GM12878 (cell line): ENCODE data around the gene ECEL1. TPM values are rescaled to one million over a fixed set of nuclear protein-coding genes. Genes with fewer than 3 reads are reported as not detected.

ENCODE experiments used
- ATAC-seq: fragments of 200-7000 bp; cut with Tn5 transposase; 3 replicates; pipeline ENCODE4 v1.9.1; 2020; ENCODE audit warnings: mild to moderate bottlenecking, moderate library complexity
- BruUV-seq: library from RNA; stranded (reverse); fragments of 400-500 nt; replicated peaks from 2 replicates; lab custom pipeline; 2021; lab: Mats Ljungman, UMichigan
- CTCF ChIA-PET: fragments of 300-600 bp; sonication (Branson Sonifier 250); formaldehyde crosslinking; extraction: SDS; loops from one replicate; lab custom pipeline; 2021; ENCODE audit warnings: inconsistent platforms; lab: Yijun Ruan, JAX
- POLR2A ChIA-PET: fragments of 350-600 bp; formaldehyde crosslinking; extraction: SDS; loops from one replicate; lab custom pipeline; 2021; ENCODE audit warnings: inconsistent platforms; lab: Charles Lee
- RAD21 ChIA-PET: fragments of 300-600 bp; sonication (Branson Sonifier 250); formaldehyde crosslinking; loops from one replicate; lab custom pipeline; 2023; ENCODE audit warnings: antibody characterized with exemption; ENCODE audit not compliant: unreplicated experiment; lab: Charles Lee
- SMC1A ChIA-PET: fragments of 300-600 bp; sonication (Branson Sonifier 250); formaldehyde crosslinking; loops from one replicate; lab custom pipeline; 2023; ENCODE audit not compliant: unreplicated experiment, uncharacterized antibody; lab: Charles Lee
- DNase-seq: peaks from one replicate; pipeline ENCODE4 v3.0.0-alpha.2; 2011; ENCODE audit warnings: low read depth, low spot score
- FAIRE-seq: peaks from 3 replicates; lab custom pipeline; 2011; peaks lifted over from hg19 to GRCh38; lab: Jason Lieb, UNC
- H2AFZ ChIP-seq: 2 replicates; pipeline ENCODE4 v1.6.0; 2011; ENCODE audit warnings: low read depth, low read length, control low read depth; ENCODE audit not compliant: control insufficient read depth
- H3K27ac ChIP-seq: 2 replicates; pipeline ENCODE4 v1.5.1; 2011; ENCODE audit warnings: control low read depth; ENCODE audit not compliant: control insufficient read depth, insufficient read depth
- H3K27me3 ChIP-seq, 2 experiments: replicated peaks in 1 of 2; 2 replicates each; pipeline versions ENCODE4 v1.6.0 to v1.6.1; 2011; ENCODE audit warnings: low read length in 1 of 2; ENCODE audit not compliant: control insufficient read depth in 2 of 2, insufficient read depth in 2 of 2
- H3K36me3 ChIP-seq, 2 experiments: 2 replicates each; pipeline ENCODE4 v1.5.1; 2011; ENCODE audit warnings: low read length in 1 of 2; ENCODE audit not compliant: control insufficient read depth in 2 of 2, insufficient read depth in 2 of 2
- H3K4me1 ChIP-seq: 2 replicates; pipeline ENCODE4 v1.6.1; 2011; ENCODE audit warnings: mild to moderate bottlenecking, low read length, moderate library complexity, mixed read lengths; ENCODE audit not compliant: control insufficient read depth, insufficient read depth
- H3K4me2 ChIP-seq: 2 replicates; pipeline ENCODE4 v1.6.0; 2011; ENCODE audit warnings: control low read depth; ENCODE audit not compliant: control insufficient read depth, insufficient read depth
- H3K4me3 ChIP-seq: fragments of 200-600 bp; sonication (generic); 2 replicates; pipeline ENCODE4 v1.5.1; 2016
- H3K79me2 ChIP-seq: 2 replicates; pipeline ENCODE4 v1.6.0; 2011; ENCODE audit warnings: low read length; ENCODE audit not compliant: control insufficient read depth, insufficient read depth
- H3K9ac ChIP-seq: 2 replicates; pipeline ENCODE4 v1.8.0; 2011; ENCODE audit warnings: low read length, control low read depth, mixed read lengths; ENCODE audit not compliant: control insufficient read depth, insufficient read depth
- H3K9me3 ChIP-seq: replicated peaks from 3 replicates; pipeline ENCODE4 v1.5.1; 2011; ENCODE audit warnings: mild to moderate bottlenecking, low read length; ENCODE audit not compliant: control insufficient read depth, insufficient read depth
- H4K20me1 ChIP-seq: 2 replicates; pipeline ENCODE4 v1.6.0; 2011; ENCODE audit not compliant: control insufficient read depth, insufficient read depth
- GATAD2B ChIP-seq: fragments of 450-650 bp; conservative IDR thresholded peaks from 2 replicates; pipeline ENCODE4 v1.6.1; 2017; ENCODE audit warnings: low read depth, mild to moderate bottlenecking, moderate library complexity
- IRF4 ChIP-seq: IDR thresholded peaks from 2 replicates; pipeline ENCODE4 v1.6.1; 2011; ENCODE audit warnings: low read depth, low read length
- JUND ChIP-seq: IDR thresholded peaks from 2 replicates; pipeline ENCODE4 v1.6.1; 2012; ENCODE audit warnings: low read depth, mild to moderate bottlenecking, low read length, improper control_type of control experiment, moderate library complexity
- MLLT1 ChIP-seq: fragments of 450-650 bp; IDR thresholded peaks from 2 replicates; pipeline ENCODE4 v1.6.1; 2016; ENCODE audit warnings: mild to moderate bottlenecking
- NRF1 ChIP-seq: conservative IDR thresholded peaks from 2 replicates; pipeline ENCODE4 v1.6.1; 2011; ENCODE audit warnings: mild to moderate bottlenecking, low read depth, low read length, improper control_type of control experiment
- RCOR1 ChIP-seq: conservative IDR thresholded peaks from 2 replicates; pipeline ENCODE4 v1.6.1; 2012; ENCODE audit warnings: low read depth, low read length, improper control_type of control experiment
- SMC3 ChIP-seq: IDR thresholded peaks from 2 replicates; pipeline ENCODE4 v1.6.1; 2011; ENCODE audit warnings: low read length, improper control_type of control experiment, borderline replicate concordance
- SPI1 ChIP-seq: IDR thresholded peaks from 2 replicates; pipeline ENCODE4 v1.6.1; 2011; ENCODE audit warnings: low read depth, mild to moderate bottlenecking, low read length, moderate library complexity, borderline replicate concordance; ENCODE audit not compliant: insufficient read depth
- STAT1 ChIP-seq: fragments of 450-650 bp; conservative IDR thresholded peaks from 2 replicates; pipeline ENCODE4 v1.6.1; 2014; ENCODE audit warnings: antibody characterized with exemption, mild to moderate bottlenecking
- USF1 ChIP-seq: IDR thresholded peaks from 2 replicates; pipeline ENCODE4 v1.6.1; 2011; ENCODE audit warnings: borderline replicate concordance, low read depth, mild to moderate bottlenecking, moderate library complexity, mixed read lengths, low read length; ENCODE audit not compliant: insufficient read depth; ENCODE audit errors: extremely low read length
- WGBS: methylation state at CpG from one replicate; pipeline ENCODE4 v1.1.6; 2016; ENCODE audit warnings: low lambda C conversion rate; ENCODE audit not compliant: insufficient replicate concordance, insufficient coverage; ENCODE audit errors: missing lambda C conversion rate; 5-methylcytosine and 5-hydroxymethylcytosine counted together
- in situ Hi-C: fragments of 300-500 bp; cut with MboI; formaldehyde crosslinking; loops from 9 replicates; pipeline ENCODE4 v1.14.3; 2018; ENCODE audit warnings: mixed read lengths
- intact Hi-C: fragments of 100-400 bp; cut with micrococcal nuclease; formaldehyde crosslinking; loops from one replicate; pipeline ENCODE4 v1.14.2; 2022; ENCODE audit not compliant: unreplicated experiment
- polyA plus RNA-seq, 11 experiments: library from polyadenylated mRNA; depleted of rRNA in 4 of 11; unstranded in 6 of 11; stranded (reverse) in 5 of 11; fragments of >200 nt; fragmentation: Nextera tagmentation in 4 of 11; fragmentation: Illumina TruSeq in 1 of 11; extraction: Ambion mirVana in 4 of 11; extraction: Trizol in 1 of 11; gene quantifications; 1 replicate in 1 of 11; 2 replicates in 10 of 11; pipeline versions ENCODE4 v1.2.1 to v1.2.3, GENCODE V29; 2011 to 2016; ENCODE audit warnings: inconsistent platforms in 2 of 11, missing spikeins in 2 of 11, low read depth in 1 of 11
- total RNA-seq, 4 experiments: library from RNA; depleted of rRNA in 3 of 4; stranded (reverse); fragments of >200 nt in 3 of 4; fragmentation: Illumina TruSeq in 1 of 4; extraction: Trizol in 1 of 4; gene quantifications; 2 replicates each; pipeline versions ENCODE4 v1.2.1 to v1.2.3, GENCODE V29; 2013 to 2021

Gene ECEL1
- total and polyA plus RNA-seq, 10 of the 15 experiments (the other 5 are each of a cell fraction or from before 2014, with no cell fraction given): not detected

GRCh38 chr2:232535761-232536530, 48.3 kb upstream of the ECEL1 start (continued):
- TF ChIP-seq SPI1 (no peak), NRF1 (no peak), GATAD2B (no peak), USF1 (no peak)

GRCh38 chr2:232534940-232535651, 47.5 kb upstream of the ECEL1 start:
- 37% methylated on average over 14 of the region's 14 CpGs for WGBS
- no peak for FAIRE-seq
- intact Hi-C loops (no loop called here), in situ Hi-C loops (no loop called here)
- Histone ChIP-seq H4K20me1 (no peaks in the 10 kb centered on the region), H2AFZ (no peak overlapping the region), H3K9me3 (peaks cover 6% of the 10 kb centered on the region; the same call in 2 of the 3 replicates), H3K27ac (no peak overlapping the region), H3K27me3 (no peaks in the 10 kb centered on the region), H3K4me1 (peaks cover 4% of the 10 kb centered on the region; the same call in 1 of the 2 replicates), H3K4me2 (no peak overlapping the region), H3K4me3 (no peak overlapping the region), H3K79me2 (no peaks in the 10 kb centered on the region), H3K36me3 (no peaks in the 10 kb centered on the region), H3K9ac (no peak overlapping the region)
- RAD21 ChIA-PET: no interaction called here
- BruUV-seq: no TSS peak
- SMC1A ChIA-PET: no interaction called here
- DNase-seq: no peak
- ATAC-seq: no peak
- POLR2A ChIA-PET: no interaction called here
- no peak for TF ChIP-seq STAT1
- no peak for TF ChIP-seq RCOR1
- TF ChIP-seq JUND: no peak
- TF ChIP-seq SMC3: no peak
- no peak for TF ChIP-seq IRF4
- TF ChIP-seq MLLT1: no peak
- CTCF ChIA-PET: no interaction called here
